ENCODE data around the gene MOB3A.

MOB3A gene

DNA sequence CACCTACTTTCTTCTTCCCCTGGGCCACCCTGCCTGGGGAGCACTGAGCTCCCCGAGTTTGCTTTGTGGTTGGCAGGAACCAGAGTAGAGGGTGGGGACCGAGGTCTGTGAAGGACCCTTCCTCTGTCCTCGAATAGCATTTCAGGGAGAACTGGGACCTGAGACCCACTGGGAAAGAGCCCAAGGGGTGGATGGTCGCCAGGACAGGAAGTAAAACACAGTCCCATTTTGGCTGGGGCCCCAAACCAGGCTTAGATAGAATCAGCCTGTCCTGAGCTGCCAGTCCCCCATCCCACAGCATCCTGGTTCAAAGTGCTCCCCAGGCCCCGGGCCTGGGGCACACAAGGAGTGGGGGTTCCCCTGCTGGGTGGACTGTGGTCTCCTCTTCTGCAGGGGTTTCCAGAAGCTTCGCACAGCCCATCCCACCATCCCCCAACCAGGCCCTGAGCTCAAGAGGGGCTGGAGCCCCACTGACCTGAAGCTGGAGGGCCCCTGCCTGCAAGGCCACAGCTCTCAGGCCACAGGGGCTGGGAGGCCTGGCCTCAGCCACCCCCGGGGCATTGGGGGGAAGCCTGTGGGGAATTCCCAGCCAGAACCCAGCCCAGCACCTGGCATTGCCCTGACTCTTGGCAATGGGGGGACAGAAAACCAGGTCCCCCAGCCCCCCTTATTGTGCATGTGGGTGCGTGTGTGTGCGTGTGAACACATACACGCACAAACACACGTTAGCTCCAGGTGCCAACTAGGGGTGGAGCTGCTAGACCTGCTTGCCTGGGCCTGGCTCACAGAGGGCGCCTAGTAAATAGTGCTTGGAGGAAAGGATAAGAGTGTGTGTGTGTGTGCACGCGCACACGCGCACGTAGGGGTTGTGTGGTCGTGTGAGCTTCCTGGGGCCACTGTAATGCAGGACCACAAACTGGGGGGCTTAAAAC, 44.1 kb downstream of the MOB3A start:
- TF ChIP-seq, protein P1, sequence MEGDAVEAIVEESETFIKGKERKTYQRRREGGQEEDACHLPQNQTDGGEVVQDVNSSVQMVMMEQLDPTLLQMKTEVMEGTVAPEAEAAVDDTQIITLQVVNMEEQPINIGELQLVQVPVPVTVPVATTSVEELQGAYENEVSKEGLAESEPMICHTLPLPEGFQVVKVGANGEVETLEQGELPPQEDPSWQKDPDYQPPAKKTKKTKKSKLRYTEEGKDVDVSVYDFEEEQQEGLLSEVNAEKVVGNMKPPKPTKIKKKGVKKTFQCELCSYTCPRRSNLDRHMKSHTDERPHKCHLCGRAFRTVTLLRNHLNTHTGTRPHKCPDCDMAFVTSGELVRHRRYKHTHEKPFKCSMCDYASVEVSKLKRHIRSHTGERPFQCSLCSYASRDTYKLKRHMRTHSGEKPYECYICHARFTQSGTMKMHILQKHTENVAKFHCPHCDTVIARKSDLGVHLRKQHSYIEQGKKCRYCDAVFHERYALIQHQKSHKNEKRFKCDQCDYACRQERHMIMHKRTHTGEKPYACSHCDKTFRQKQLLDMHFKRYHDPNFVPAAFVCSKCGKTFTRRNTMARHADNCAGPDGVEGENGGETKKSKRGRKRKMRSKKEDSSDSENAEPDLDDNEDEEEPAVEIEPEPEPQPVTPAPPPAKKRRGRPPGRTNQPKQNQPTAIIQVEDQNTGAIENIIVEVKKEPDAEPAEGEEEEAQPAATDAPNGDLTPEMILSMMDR (IDR thresholded peaks at IDR 0.05; ENCODE audit: control insufficient read depth, insufficient read depth, low read depth, low read length, missing control alignments) = no peak
- peak overlapping the region; percentile 28 for H3K4me3 ChIP-seq (ENCODE audit: control insufficient read depth, low read depth, low read length)
- no peak for DNase-seq (ENCODE audit: low read depth)

DNA sequence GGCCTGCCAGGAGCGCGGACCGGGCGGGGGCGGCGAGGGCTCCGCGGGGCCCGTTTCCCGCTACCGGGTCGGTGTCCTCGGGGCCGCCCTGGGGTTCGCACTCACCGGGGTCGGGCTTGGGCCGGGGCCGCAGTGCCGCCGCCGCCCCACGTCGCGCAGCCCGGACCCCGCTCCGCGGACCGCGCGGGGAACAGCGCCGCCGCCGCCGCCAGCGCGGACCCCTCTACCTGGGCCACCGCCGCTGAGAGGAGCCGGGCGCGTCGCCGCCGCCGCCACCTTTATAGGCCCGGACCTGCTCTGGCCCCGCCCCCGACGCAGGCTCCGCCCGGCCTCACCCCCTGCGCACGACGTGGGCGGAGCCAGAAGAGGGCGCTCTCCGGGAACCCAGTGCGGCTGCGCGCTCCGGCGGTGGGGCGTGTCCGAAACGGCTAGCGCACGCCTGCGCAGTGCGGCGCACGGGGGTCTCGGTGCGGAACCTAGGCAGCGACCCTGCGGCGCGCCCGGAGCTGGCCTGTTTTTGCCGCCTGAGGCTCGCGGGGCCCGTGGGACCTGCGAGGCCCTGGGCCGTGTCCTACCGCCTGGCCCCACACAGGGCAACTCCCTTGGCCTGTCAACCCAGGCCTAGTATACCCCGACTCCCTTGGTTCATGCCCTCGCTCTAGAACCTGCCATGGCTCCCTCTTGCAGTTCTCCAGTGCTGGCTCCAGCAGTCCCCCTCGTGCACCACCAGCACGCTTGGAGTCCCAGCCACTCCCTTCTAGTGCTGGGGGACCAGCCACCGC, 44.9 kb downstream of the MOB3A start, which contains the start of gene MKNK2:
Gene MKNK2, minus strand, starts transcription at position 254 of the 782 bp plus-strand sequence. CDS start 393 bp downstream, outside the sequence.
- TF ChIP-seq, protein P1 (IDR thresholded peaks at IDR 0.05; ENCODE audit: control insufficient read depth, insufficient read depth, low read depth, low read length, missing control alignments) = peak; percentile 45
- peak within 1 kb of the TSS; percentile 91 for H3K4me3 ChIP-seq (ENCODE audit: control insufficient read depth, low read depth, low read length)
- DNase-seq (ENCODE audit: low read depth) = no peak

DNA sequence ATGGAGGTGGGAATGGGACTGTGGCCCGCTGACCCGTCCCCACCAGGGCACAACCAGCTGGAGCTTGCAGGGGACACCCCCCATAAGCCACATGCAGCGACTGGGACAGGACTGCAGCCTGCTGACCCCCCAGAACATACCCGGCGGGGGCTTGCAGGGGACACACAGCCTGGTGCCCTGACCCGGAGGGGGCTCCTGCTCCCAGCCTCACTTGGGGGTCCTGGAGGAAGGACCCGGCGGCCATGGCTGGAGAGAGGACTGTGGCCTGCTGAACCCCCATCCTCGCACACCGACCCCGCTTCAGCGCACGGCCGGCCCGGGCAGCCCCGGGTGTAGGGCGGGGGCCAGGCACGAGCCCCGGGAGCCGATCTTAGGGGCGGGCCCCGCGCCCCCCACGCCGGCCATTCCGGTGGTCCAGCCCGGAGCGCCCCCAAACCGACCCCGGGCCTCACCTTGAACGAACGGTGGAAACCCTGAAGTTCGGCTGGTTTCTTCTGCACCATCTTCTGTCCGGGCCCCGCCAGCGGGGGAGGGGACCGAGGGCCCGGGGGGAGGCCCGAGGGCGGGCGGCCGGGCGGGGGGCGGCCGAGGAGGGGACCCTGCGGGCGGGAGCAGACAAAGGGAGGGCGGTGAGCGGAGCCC, 45.7 kb downstream of the MOB3A start:
- TF ChIP-seq, protein P1 (IDR thresholded peaks at IDR 0.05; ENCODE audit: control insufficient read depth, insufficient read depth, low read depth, low read length, missing control alignments) = no peak
- DNase-seq (ENCODE audit: low read depth) = no peak
- H3K4me3 ChIP-seq (ENCODE audit: control insufficient read depth, low read depth, low read length) = peak overlapping the region; percentile 91

DNA sequence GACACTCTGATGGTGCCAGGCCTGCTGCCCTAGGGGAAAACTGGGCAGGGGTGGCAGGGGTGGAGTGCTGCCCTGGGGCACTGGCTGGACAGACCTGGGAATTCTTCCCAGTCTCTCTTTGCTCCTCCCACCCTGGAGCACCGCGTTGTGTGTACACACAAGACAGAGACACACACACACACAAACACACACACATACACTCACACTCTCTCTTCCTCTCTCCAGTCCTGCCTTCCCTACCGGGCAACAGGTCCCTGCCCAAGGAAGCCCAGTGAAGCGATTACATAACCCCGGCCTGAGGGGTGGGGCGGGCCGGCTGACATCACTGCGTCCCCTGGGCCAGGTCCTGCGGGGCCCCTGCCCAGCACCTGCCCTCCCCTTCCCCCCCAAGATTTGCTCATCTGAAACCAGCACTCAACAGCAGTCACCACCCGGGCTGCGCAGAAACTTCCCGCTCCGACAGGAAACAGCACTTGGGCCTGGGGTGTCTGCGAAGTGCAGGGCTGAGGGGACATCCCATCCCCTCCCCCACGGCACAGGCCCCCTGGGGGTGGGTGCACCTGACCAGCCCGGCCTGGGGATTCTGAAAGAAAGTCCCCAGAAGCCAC, 46.3 kb downstream of the MOB3A start:
- no peak for DNase-seq (ENCODE audit: low read depth)
- H3K4me3 ChIP-seq (ENCODE audit: control insufficient read depth, low read depth, low read length) = peak overlapping the region; percentile 91
- TF ChIP-seq, protein P1 (IDR thresholded peaks at IDR 0.05; ENCODE audit: control insufficient read depth, insufficient read depth, low read depth, low read length, missing control alignments) = no peak

DNA sequence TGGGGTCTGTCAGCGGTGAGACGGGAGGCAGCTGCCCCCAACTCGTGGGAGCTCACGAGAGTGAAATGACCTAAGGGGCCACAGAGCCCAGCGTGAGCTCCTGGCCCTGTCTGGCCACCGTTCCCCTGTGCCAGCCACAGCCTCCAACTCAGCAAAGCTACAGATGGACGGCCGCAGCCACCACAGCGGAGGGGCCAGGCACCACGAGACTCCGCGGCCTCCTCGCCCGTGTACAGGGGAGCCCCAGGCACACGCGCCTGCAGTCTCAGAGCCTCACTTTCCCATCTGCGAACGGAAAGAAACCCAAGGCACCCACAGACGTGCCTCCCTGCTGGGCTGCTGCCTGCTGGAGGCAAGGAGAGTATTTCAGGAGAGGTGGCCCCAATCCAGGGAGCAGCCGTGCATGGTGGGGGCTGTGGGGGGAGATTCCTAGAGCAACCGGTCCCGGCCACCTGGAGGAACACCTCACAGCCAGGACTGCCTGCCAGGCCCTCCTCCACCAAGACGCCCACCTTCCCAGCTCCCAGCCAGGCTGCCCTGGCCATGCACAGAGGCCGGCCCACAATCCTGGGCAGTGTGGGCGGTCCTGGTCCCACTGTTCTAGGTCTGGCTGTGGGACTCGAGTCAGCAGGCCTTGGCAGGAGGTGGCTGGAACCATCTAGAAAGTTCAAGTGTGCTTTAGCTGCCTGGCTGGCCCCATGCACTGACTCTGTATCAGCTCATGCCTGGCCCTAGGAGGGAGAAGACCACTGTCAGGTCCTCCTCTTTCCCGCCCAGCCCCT, 47.0 kb downstream of the MOB3A start:
- TF ChIP-seq, protein P1 (IDR thresholded peaks at IDR 0.05; ENCODE audit: control insufficient read depth, insufficient read depth, low read depth, low read length, missing control alignments) = no peak
- H3K4me3 ChIP-seq (ENCODE audit: control insufficient read depth, low read depth, low read length) = peak overlapping the region; percentile 91

More for the DNA sequence above, 47.0 kb downstream of the MOB3A start:
- no peak for DNase-seq (ENCODE audit: low read depth)

Data from AG09309 (cell line).